Thoracic aorta (tissue), 2 donors: ENCODE measurements around the gene INSC. TPM values are rescaled to one million over a fixed set of nuclear protein-coding genes. Genes with fewer than 3 reads are reported as not detected.

Experiments used
- ATAC-seq: fragments of 150-250 bp; one replicate; pipeline ENCODE4 v1.8.0; 2017; ENCODE audit warnings: low read depth; ENCODE audit not compliant: insufficient number of reproducible peaks, low FRiP score
- DNase-seq: peaks from one replicate; pipeline ENCODE4 v3.0.0-alpha.2; 2020; ENCODE audit warnings: low spot score
- H3K27ac ChIP-seq, 2 donors: fragments of 200-600 bp; sonication (generic); 1 replicate in 1 of 2; 2 replicates in 1 of 2; pipeline ENCODE4 v1.5.1; 2016; ENCODE audit warnings: mild to moderate bottlenecking in 2 of 2, moderate library complexity in 2 of 2
- H3K27me3 ChIP-seq: fragments of 200-600 bp; sonication (generic); replicated peaks from 2 replicates; pipeline ENCODE4 v1.6.0; 2016; ENCODE audit warnings: mild to moderate bottlenecking; ENCODE audit not compliant: insufficient read depth
- H3K36me3 ChIP-seq: fragments of 200-600 bp; sonication (generic); one replicate; pipeline ENCODE4 v1.5.1; 2016
- H3K4me1 ChIP-seq, 2 donors: fragments of 200-600 bp; sonication (generic); 1 replicate in 1 of 2; 2 replicates in 1 of 2; pipeline versions ENCODE4 v1.5.1 to v1.6.0; 2016; ENCODE audit warnings: low read depth in 2 of 2, mild to moderate bottlenecking in 1 of 2; ENCODE audit not compliant: control insufficient read depth in 1 of 2
- H3K4me3 ChIP-seq: fragments of 200-600 bp; sonication (generic); 2 replicates; pipeline ENCODE4 v1.5.1; 2016; ENCODE audit warnings: mild to moderate bottlenecking
- H3K9me3 ChIP-seq: fragments of 200-600 bp; sonication (generic); 2 replicates; pipeline ENCODE4 v1.5.1; 2016
- total RNA-seq, 2 donors: library from RNA; depleted of rRNA; stranded (reverse); fragments of >200 nt; gene quantifications; one replicate each; pipeline versions ENCODE4 v1.1.0 to v1.2.3, GENCODE V29; 2016
- TF ChIP-seq, protein P1 (sequence below): fragments of 200-600 bp; sonication (generic); IDR thresholded peaks from one replicate; pipeline ENCODE4 v1.5.1; 2019; ENCODE audit warnings: antibody characterized with exemption

Gene INSC
- total RNA-seq, 2 donors from 2014 or later, result 0.35 TPM; not detected in 1

- DNase-seq, result no peak
- TF ChIP-seq, protein P1, sequence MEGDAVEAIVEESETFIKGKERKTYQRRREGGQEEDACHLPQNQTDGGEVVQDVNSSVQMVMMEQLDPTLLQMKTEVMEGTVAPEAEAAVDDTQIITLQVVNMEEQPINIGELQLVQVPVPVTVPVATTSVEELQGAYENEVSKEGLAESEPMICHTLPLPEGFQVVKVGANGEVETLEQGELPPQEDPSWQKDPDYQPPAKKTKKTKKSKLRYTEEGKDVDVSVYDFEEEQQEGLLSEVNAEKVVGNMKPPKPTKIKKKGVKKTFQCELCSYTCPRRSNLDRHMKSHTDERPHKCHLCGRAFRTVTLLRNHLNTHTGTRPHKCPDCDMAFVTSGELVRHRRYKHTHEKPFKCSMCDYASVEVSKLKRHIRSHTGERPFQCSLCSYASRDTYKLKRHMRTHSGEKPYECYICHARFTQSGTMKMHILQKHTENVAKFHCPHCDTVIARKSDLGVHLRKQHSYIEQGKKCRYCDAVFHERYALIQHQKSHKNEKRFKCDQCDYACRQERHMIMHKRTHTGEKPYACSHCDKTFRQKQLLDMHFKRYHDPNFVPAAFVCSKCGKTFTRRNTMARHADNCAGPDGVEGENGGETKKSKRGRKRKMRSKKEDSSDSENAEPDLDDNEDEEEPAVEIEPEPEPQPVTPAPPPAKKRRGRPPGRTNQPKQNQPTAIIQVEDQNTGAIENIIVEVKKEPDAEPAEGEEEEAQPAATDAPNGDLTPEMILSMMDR, result no peak
- H3K4me1 ChIP-seq, result no peaks in the 10 kb centered on the region
- no peak overlapping the region for H3K4me3 ChIP-seq
- no peak for ATAC-seq
- no peak overlapping the region for H3K27ac ChIP-seq
- no peaks in the 10 kb centered on the region for H3K9me3 ChIP-seq
- no peaks in the 10 kb centered on the region for H3K27me3 ChIP-seq
- H3K36me3 ChIP-seq, result no peaks in the 10 kb centered on the region
Observed at GRCh38 chr11:15145151-15145550, 30.4 kb downstream of the INSC start.

DNA sequence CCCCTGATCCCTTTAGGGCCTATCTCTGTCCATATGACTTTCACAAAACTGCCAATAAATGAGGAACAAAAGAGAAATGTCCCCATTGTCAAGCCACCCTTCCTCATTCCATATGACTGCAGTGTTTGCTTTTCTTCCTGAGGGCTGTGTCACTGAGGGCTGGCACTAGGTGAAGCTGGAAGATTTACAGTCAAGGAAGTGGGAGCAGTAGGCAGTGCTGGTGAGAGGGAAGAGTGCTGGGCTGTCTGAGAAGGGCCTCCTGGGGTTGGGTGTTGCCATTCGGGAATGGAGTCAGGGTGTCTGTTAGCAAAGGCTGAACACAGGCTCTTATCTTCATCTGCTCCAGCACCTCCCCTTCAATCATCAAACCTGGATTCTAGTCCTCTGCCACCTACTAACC, 30.9 kb downstream of the INSC start:
- Histone ChIP-seq H3K9me3 (no peaks in the 10 kb centered on the region), H3K36me3 (no peaks in the 10 kb centered on the region), H3K27me3 (no peaks in the 10 kb centered on the region), H3K4me1 (no peaks in the 10 kb centered on the region), H3K4me3 (no peak overlapping the region), H3K27ac (no peak overlapping the region)
- TF ChIP-seq, protein P1, result no peak
- DNase-seq (no peak), ATAC-seq (no peak)

- Histone ChIP-seq H3K9me3 (no peaks in the 10 kb centered on the region), H3K27me3 (no peaks in the 10 kb centered on the region), H3K4me3 (no peak overlapping the region), H3K4me1 (no peaks in the 10 kb centered on the region), H3K27ac (no peak overlapping the region), H3K36me3 (no peaks in the 10 kb centered on the region)
- TF ChIP-seq, protein P1, result no peak
- ATAC-seq (no peak), DNase-seq (no peak)
Observed at GRCh38 chr11:15146271-15147003, 31.7 kb downstream of the INSC start.

- no peak for DNase-seq
- TF ChIP-seq, protein P1, result no peak
- no peaks in the 10 kb centered on the region for H3K36me3 ChIP-seq
- no peaks in the 10 kb centered on the region for H3K4me1 ChIP-seq
- H3K27me3 ChIP-seq, result no peaks in the 10 kb centered on the region
- no peak for ATAC-seq
- H3K9me3 ChIP-seq, result no peaks in the 10 kb centered on the region
- H3K27ac ChIP-seq, result no peak overlapping the region
- no peak overlapping the region for H3K4me3 ChIP-seq
Observed at GRCh38 chr11:15148169-15148568, 33.4 kb downstream of the INSC start.

DNA sequence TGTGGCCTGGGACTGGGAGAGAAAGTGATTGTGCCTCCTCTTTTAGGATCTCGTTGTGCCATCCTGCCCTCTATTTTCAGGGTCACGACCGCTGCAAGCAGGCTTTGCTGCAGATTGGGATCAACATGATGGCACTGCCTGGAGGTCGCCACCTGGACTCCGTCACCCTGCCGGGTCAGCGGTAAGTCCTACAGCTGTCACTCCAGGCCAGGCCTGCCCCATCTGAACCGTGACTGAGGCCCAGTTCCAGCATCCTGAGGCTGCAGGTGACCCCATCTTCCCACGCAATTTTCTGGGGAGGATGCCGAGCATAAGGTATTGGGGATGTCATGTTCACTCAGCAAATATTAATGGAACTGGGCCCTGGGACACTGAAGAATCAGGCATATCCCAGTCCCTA, 34.3 kb downstream of the INSC start:
- ATAC-seq, result no peak
- Histone ChIP-seq H3K4me3 (no peak overlapping the region), H3K4me1 (no peaks in the 10 kb centered on the region), H3K9me3 (no peaks in the 10 kb centered on the region), H3K36me3 (no peaks in the 10 kb centered on the region), H3K27ac (no peak overlapping the region), H3K27me3 (no peaks in the 10 kb centered on the region)
- TF ChIP-seq, protein P1, result no peak
- DNase-seq, result no peak
